Adrenal gland (tissue), 5 donors: ENCODE results near the gene NCAM2.

Experiments used
- CTCF ChIP-seq, 6 experiments: fragments of 450-650 bp in 4 of 6; fragments of 200-600 bp in 2 of 6; sonication (generic) in 1 of 6; IDR thresholded peaks; 1 replicate in 5 of 6; 2 replicates in 1 of 6; pipeline versions ENCODE4 v1.5.1 to v1.8.0; 2016 to 2021; ENCODE audit warnings: antibody characterized with exemption in 6 of 6, mild to moderate bottlenecking in 2 of 6, moderate library complexity in 1 of 6
- POLR2A ChIP-seq, 2 donors: fragments of 450-650 bp; IDR thresholded peaks; one replicate each; pipeline ENCODE4 v1.6.1; 2017; ENCODE audit warnings: antibody characterized with exemption in 2 of 2, mild to moderate bottlenecking in 2 of 2, moderate library complexity in 1 of 2
- donor health status: DM: no; HTN: no; CAD: no.

GRCh38 chr21:21132390-21132789 lies 134.2 kb downstream of the NCAM2 start:
- no peak for TF ChIP-seq CTCF (IDR thresholded peaks at IDR 0.05)
- no peak for TF ChIP-seq POLR2A (IDR thresholded peaks at IDR 0.05)
